Mesenchymal stem cell (in vitro differentiated cells and primary cell): ENCODE measurements around the gene LGALS3.

ENCODE experiments used
- DNase-seq: peaks from one replicate; pipeline ENCODE4 v3.0.0-alpha.2; 2013
- H2AFZ ChIP-seq: one replicate; pipeline ENCODE4 v1.6.1; 2013; ENCODE audit warnings: low read depth, mild to moderate bottlenecking, control low read depth, inconsistent platforms, low read length, moderate library complexity
- H2AK5ac ChIP-seq: 2 replicates; pipeline ENCODE4 v1.6.1; 2013; ENCODE audit warnings: low read length, moderate library complexity, mild to moderate bottlenecking, inconsistent platforms; ENCODE audit not compliant: severe bottlenecking
- H2BK120ac ChIP-seq: one replicate; pipeline ENCODE4 v1.6.1; 2013; ENCODE audit warnings: low read depth, mild to moderate bottlenecking, inconsistent platforms, low read length, moderate library complexity
- H2BK12ac ChIP-seq, 2 experiments: one replicate each; pipeline ENCODE4 v1.6.1; 2013; ENCODE audit warnings: inconsistent platforms in 2 of 2, low read length in 2 of 2, mild to moderate bottlenecking in 2 of 2, moderate library complexity in 2 of 2, control low read depth in 1 of 2
- H2BK15ac ChIP-seq: one replicate; pipeline ENCODE4 v1.6.1; 2013; ENCODE audit warnings: mild to moderate bottlenecking, low read depth, inconsistent platforms; ENCODE audit not compliant: poor library complexity, severe bottlenecking
- H2BK5ac ChIP-seq: 2 replicates; pipeline ENCODE4 v1.6.1; 2013; ENCODE audit warnings: low read depth, mild to moderate bottlenecking, low read length, control low read depth, inconsistent platforms; ENCODE audit not compliant: poor library complexity, severe bottlenecking
- H3K14ac ChIP-seq, 2 experiments: one replicate each; pipeline ENCODE4 v1.6.1; 2013; ENCODE audit warnings: inconsistent platforms in 2 of 2, low read length in 2 of 2, control low read depth in 1 of 2, mild to moderate bottlenecking in 1 of 2, moderate library complexity in 1 of 2
- H3K18ac ChIP-seq, 2 experiments: one replicate each; pipeline ENCODE4 v1.6.1; 2013; ENCODE audit warnings: inconsistent platforms in 2 of 2, low read length in 2 of 2, control low read depth in 1 of 2, low read depth in 1 of 2, mild to moderate bottlenecking in 1 of 2
- H3K23ac ChIP-seq, 2 experiments: one replicate each; pipeline ENCODE4 v1.6.1; 2013; ENCODE audit warnings: inconsistent platforms in 2 of 2, low read length in 2 of 2, mild to moderate bottlenecking in 2 of 2, moderate library complexity in 2 of 2, control low read depth in 1 of 2
- H3K27ac ChIP-seq: 2 replicates; pipeline ENCODE4 v1.5.1; 2013; ENCODE audit warnings: mild to moderate bottlenecking, moderate library complexity, low read length, control low read depth, inconsistent platforms; ENCODE audit not compliant: poor library complexity, severe bottlenecking
- H3K27me3 ChIP-seq, 2 experiments: 2 replicates each; pipeline versions ENCODE4 v1.6.1 to v1.7.0; 2013; ENCODE audit warnings: low read length in 2 of 2, mild to moderate bottlenecking in 2 of 2, moderate library complexity in 2 of 2, control low read depth in 1 of 2, inconsistent platforms in 1 of 2; ENCODE audit not compliant: control insufficient read depth in 1 of 2, insufficient read depth in 1 of 2
- H3K36me3 ChIP-seq, 2 experiments: 2 replicates each; pipeline versions ENCODE4 v1.6.1 to v1.7.0; 2013; ENCODE audit warnings: low read length in 2 of 2, control low read depth in 1 of 2, inconsistent platforms in 1 of 2, low read depth in 1 of 2, mild to moderate bottlenecking in 1 of 2; ENCODE audit not compliant: insufficient read depth in 2 of 2, control insufficient read depth in 1 of 2
- H3K4ac ChIP-seq, 2 experiments: one replicate each; pipeline ENCODE4 v1.6.1; 2013; ENCODE audit warnings: inconsistent platforms in 2 of 2, low read length in 2 of 2, mild to moderate bottlenecking in 2 of 2, moderate library complexity in 2 of 2, control low read depth in 1 of 2, low read depth in 1 of 2
- H3K4me1 ChIP-seq: 2 replicates; pipeline ENCODE4 v1.6.1; 2013; ENCODE audit warnings: low read depth, low read length, control low read depth; ENCODE audit not compliant: control insufficient read depth, insufficient read depth
- H3K4me2 ChIP-seq: 2 replicates; pipeline ENCODE4 v1.6.1; 2013; ENCODE audit warnings: low read length, mild to moderate bottlenecking, inconsistent platforms; ENCODE audit not compliant: poor library complexity, severe bottlenecking
- H3K4me3 ChIP-seq, 2 experiments: 2 replicates each; pipeline versions ENCODE4 v1.5.1 to v1.7.0; 2013; ENCODE audit warnings: low read length in 2 of 2, mild to moderate bottlenecking in 2 of 2, control low read depth in 1 of 2, low read depth in 1 of 2; ENCODE audit not compliant: insufficient read depth in 1 of 2
- H3K79me1 ChIP-seq: replicated peaks from 2 replicates; pipeline ENCODE4 v1.6.1; 2013; ENCODE audit warnings: mild to moderate bottlenecking, control low read depth, low read length, inconsistent platforms; ENCODE audit not compliant: poor library complexity, severe bottlenecking
- H3K9ac ChIP-seq: 2 replicates; pipeline ENCODE4 v1.7.0; 2013; ENCODE audit warnings: mild to moderate bottlenecking, low read length, moderate library complexity
- H3K9me3 ChIP-seq: 2 replicates; pipeline ENCODE4 v1.7.0; 2013; ENCODE audit warnings: mild to moderate bottlenecking, low read length; ENCODE audit not compliant: control insufficient read depth
- H4K8ac ChIP-seq: one replicate; pipeline ENCODE4 v1.6.1; 2013; ENCODE audit warnings: inconsistent platforms, mild to moderate bottlenecking, low read length, moderate library complexity
- H4K91ac ChIP-seq: one replicate; pipeline ENCODE4 v1.6.1; 2013; ENCODE audit warnings: mild to moderate bottlenecking, low read length, inconsistent platforms
- WGBS: methylation state at CpG from one replicate; pipeline ENCODE4 v1.1.7; 2013; ENCODE audit warnings: mixed read lengths; 5-methylcytosine and 5-hydroxymethylcytosine counted together

The LGALS3 gene

DNA sequence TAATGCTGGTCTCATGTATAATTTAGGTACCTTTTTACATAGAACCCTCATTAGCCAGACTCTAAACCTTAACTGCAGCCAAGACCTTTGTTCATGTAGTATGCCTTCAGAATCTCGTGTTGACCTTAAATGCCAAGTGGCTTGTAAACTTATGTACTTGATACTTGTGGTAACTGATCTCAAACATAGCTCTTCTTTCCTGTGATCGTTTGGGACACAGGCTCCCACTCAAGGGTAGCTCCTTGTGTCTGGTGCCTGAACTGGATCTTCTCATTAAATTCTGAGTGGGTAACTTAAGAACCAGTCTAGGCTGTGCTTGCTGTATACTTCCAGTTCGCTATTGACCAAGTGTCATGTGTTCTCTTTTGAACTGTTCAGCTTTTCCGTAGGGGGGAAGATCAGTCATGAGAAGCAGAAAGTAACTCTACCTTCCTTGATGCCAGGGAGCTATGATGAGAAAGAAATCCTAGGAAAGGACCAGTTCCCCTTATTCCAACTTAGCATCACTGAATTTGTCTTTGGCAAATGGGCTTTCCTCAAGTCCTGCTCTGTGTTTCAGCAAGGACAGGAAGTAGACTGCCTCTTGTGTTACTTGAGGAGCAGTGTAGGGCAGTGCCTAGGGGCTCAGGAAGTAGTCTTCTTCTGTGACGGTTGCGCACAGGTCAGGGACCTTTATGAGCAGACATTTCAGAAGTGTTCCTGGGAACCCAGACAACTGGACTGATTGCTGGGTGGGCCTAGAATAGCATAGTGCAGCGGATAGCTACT, 2.5 kb downstream of the LGALS3 start:
- Histone ChIP-seq H2AFZ (no peak overlapping the region), H3K79me1 (peaks cover 16% of the 10 kb centered on the region), H3K9me3 (no peaks in the 10 kb centered on the region), H4K91ac (no peak overlapping the region), H4K8ac (no peak overlapping the region), H3K14ac (no peak overlapping the region), H3K27ac (no peak overlapping the region), H3K4ac (peak overlapping the region in 1 of 2 experiments; percentile 7), H2BK120ac (no peak overlapping the region), H3K36me3 (peaks cover 0 to 52% of the 10 kb centered on the region in 2 experiments), H3K23ac (peak overlapping the region in 1 of 2 experiments; percentile 19), H2BK15ac (no peak overlapping the region), H3K4me3 (peak overlapping the region in 1 of 2 experiments; percentile 97), H2BK12ac (no peak overlapping the region), H3K18ac (no peak overlapping the region), H3K9ac (peak overlapping the region; percentile 96), H3K4me2 (no peak overlapping the region), H3K27me3 (no peaks in the 10 kb centered on the region), H3K4me1 (peaks cover 7% of the 10 kb centered on the region), H2AK5ac (no peak overlapping the region), H2BK5ac (no peak overlapping the region)
- DNase-seq: no peak
- 96% methylated on average over 7 of the region's 7 CpGs for WGBS

DNA sequence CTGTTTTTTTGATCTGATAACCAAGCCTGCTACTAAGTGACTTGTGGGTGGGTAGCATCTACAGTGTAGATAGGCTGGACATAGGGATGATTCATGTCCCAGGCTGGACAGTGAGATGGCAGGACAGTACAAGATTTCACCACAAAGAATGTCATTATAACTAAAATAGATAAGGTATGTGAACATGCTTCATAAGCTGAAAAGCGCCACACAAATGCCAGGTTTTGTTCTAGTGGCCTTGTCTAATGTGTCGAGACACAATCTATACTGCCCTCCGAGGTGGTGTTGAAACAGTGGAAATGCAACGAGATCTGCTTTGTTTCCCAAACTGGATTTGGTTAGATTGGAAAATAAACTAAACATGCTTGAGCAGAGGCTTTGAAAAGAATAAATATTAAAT, 4.4 kb downstream of the LGALS3 start:
- H3K9ac ChIP-seq: peak overlapping the region; percentile 96
- no peak overlapping the region for H2BK5ac ChIP-seq
- 94% methylated on average over 4 of the region's 4 CpGs for WGBS
- no peaks in the 10 kb centered on the region for H3K27me3 ChIP-seq
- H3K14ac ChIP-seq: no peak overlapping the region
- DNase-seq: peak; percentile 35
- no peak overlapping the region for H3K23ac ChIP-seq
- no peak overlapping the region for H2AFZ ChIP-seq
- H3K18ac ChIP-seq: no peak overlapping the region
- no peak overlapping the region for H3K4me2 ChIP-seq
- H3K4me3 ChIP-seq: peak overlapping the region in 1 of 2 experiments; percentile 97
- H3K4ac ChIP-seq: no peak overlapping the region
- peaks cover 5 to 61% of the 10 kb centered on the region in 2 experiments for H3K36me3 ChIP-seq
- H4K8ac ChIP-seq: no peak overlapping the region
- H2BK15ac ChIP-seq: no peak overlapping the region
- H2BK120ac ChIP-seq: no peak overlapping the region
- H2BK12ac ChIP-seq: no peak overlapping the region
- H3K4me1 ChIP-seq: peaks cover 8% of the 10 kb centered on the region
- peaks cover 27% of the 10 kb centered on the region for H3K79me1 ChIP-seq
- no peaks in the 10 kb centered on the region for H3K9me3 ChIP-seq
- no peak overlapping the region for H4K91ac ChIP-seq
- H2AK5ac ChIP-seq: no peak overlapping the region
- no peak overlapping the region for H3K27ac ChIP-seq

GRCh38 chr14:55136241-55136640, 7.2 kb downstream of the LGALS3 start:
- Histone ChIP-seq H2BK120ac (no peak overlapping the region), H2BK5ac (no peak overlapping the region), H3K4me2 (no peak overlapping the region), H3K4me3 (peak overlapping the region in 1 of 2 experiments; percentile 67), H3K9ac (peak overlapping the region; percentile 84), H3K36me3 (peaks cover 10 to 83% of the 10 kb centered on the region in 2 experiments), H4K8ac (no peak overlapping the region), H3K4ac (no peak overlapping the region), H3K18ac (no peak overlapping the region), H2BK12ac (no peak overlapping the region), H2AK5ac (no peak overlapping the region), H3K4me1 (peaks cover 4% of the 10 kb centered on the region), H3K27ac (no peak overlapping the region), H2BK15ac (no peak overlapping the region), H3K27me3 (no peaks in the 10 kb centered on the region), H2AFZ (no peak overlapping the region), H4K91ac (no peak overlapping the region), H3K23ac (no peak overlapping the region), H3K79me1 (peaks cover 32% of the 10 kb centered on the region), H3K9me3 (no peaks in the 10 kb centered on the region), H3K14ac (no peak overlapping the region)
- 90% methylated on average over 2 of the region's 3 CpGs for WGBS
- DNase-seq: no peak

- no peak overlapping the region for H2BK5ac ChIP-seq
- 96% methylated on average over 10 of the region's 12 CpGs for WGBS
- no peak overlapping the region for H3K23ac ChIP-seq
- peaks cover 30% of the 10 kb centered on the region for H3K79me1 ChIP-seq
- H4K8ac ChIP-seq: no peak overlapping the region
- H3K18ac ChIP-seq: peak overlapping the region in 1 of 2 experiments; percentile 16
- no peak overlapping the region for H3K14ac ChIP-seq
- H3K9me3 ChIP-seq: no peaks in the 10 kb centered on the region
- peak overlapping the region in 1 of 2 experiments; percentile 67 for H3K4me3 ChIP-seq
- no peak overlapping the region for H2BK12ac ChIP-seq
- H2BK120ac ChIP-seq: no peak overlapping the region
- H3K27ac ChIP-seq: no peak overlapping the region
- H3K4me1 ChIP-seq: peaks cover 4% of the 10 kb centered on the region
- H3K27me3 ChIP-seq: no peaks in the 10 kb centered on the region
- H3K4ac ChIP-seq: no peak overlapping the region
- peaks cover 10 to 84% of the 10 kb centered on the region in 2 experiments for H3K36me3 ChIP-seq
- no peak overlapping the region for H3K4me2 ChIP-seq
- H2BK15ac ChIP-seq: no peak overlapping the region
- DNase-seq: no peak
- peak overlapping the region; percentile 84 for H3K9ac ChIP-seq
- no peak overlapping the region for H4K91ac ChIP-seq
- H2AFZ ChIP-seq: no peak overlapping the region
- H2AK5ac ChIP-seq: no peak overlapping the region
Measured at GRCh38 chr14:55136885-55137786, 8.1 kb downstream of the LGALS3 start.
